ENCODE measurements around the gene EPO. TPM values are rescaled to one million over a fixed set of nuclear protein-coding genes. Genes with fewer than 3 reads are reported as not detected.

Gene EPO
- total and polyA plus RNA-seq, 2 of the 8 experiments (the other 6 are each of a cell fraction or from before 2014, with no cell fraction given) = 0.42 to 0.95 TPM

DNA sequence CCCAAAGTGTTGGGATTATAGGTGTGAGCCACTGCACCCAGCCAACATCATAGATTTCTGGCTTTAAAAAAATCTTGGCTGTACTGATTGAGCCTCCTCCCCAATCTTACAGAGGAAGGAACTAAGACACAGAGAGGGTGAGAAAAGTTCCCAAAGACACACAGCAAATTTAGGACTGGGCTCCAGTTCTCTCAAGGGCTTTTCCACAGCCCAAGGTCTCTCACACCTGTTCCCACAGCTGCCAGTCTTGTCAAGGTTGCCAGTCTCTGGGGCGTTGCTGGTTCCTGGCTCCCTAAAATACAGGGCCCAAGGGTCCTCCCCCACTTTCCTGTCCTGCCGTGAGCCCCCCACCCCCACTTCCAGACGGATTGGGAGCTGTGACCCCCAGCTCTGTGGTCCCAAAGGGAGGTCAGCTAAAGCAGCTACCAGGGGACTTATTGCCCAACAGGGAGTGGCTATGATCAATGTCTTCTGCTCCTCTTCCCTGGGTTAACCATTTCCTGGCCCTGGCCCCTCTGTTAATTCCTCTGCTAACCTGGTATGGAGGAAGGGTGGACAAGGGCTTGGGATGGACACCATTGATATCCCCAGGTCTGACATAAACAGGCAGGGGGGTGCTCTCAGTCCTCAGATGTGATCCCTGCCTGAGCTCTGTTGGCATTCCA lies 10.0 kb downstream of the EPO start:
- no peak overlapping the region for H3K14ac ChIP-seq (ENCODE audit: insufficient read length)
- no peaks in the 10 kb centered on the region for H3K9me3 ChIP-seq (ENCODE audit: insufficient read depth in 2 of 2, low read depth in 1 of 2, low read length in 1 of 2)
- H2AFZ ChIP-seq (ENCODE audit: low read length) = no peak overlapping the region
- no peak overlapping the region for H2BK12ac ChIP-seq (ENCODE audit: low read depth, low read length)
- POLR2A ChIA-PET (ENCODE audit: partially characterized antibody) = interaction anchor here (2.4 kb wide), 1 partner anchor 15 kb away, joined by 31 read pairs; no protein-coding TSS in a partner anchor
- no peak overlapping the region for H3K4me2 ChIP-seq (ENCODE audit: insufficient read depth in 1 of 2, low read depth in 2 of 2, low read length in 2 of 2)
- H3K23ac ChIP-seq (ENCODE audit: insufficient read length) = no peak overlapping the region
- H4K20me1 ChIP-seq (replicated peaks in 1 of 2; ENCODE audit: control insufficient read depth in 1 of 2, insufficient read depth in 2 of 2, low read length in 2 of 2) = no peaks in the 10 kb centered on the region
- WGBS, 2 experiments (ENCODE audit: extremely low coverage in 1 of 2, insufficient coverage in 1 of 2, insufficient read length in 1 of 2, insufficient replicate concordance in 2 of 2, low coverage in 1 of 2, low lambda C conversion rate in 2 of 2, missing lambda C conversion rate in 1 of 2) = 83% methylated on average over 1 of the region's 3 CpGs; no CpG with 5 or more reads in 1 of the 2 experiments
- no peak overlapping the region for H2BK120ac ChIP-seq (replicated peaks; ENCODE audit: low read depth, low read length)
- no peak overlapping the region for H3K9ac ChIP-seq (replicated peaks in 1 of 4; ENCODE audit: extremely low read depth in 1 of 4, low read depth in 3 of 4, low read length in 3 of 4)
- H3K18ac ChIP-seq (ENCODE audit: extremely low read depth, low read length) = no peak overlapping the region
- FAIRE-seq = no peak
- no peak overlapping the region for H3K4me3 ChIP-seq (ENCODE audit: extremely low read depth in 1 of 4, insufficient read depth in 2 of 4, low read depth in 3 of 4, low read length in 4 of 4)
- H3K27me3 ChIP-seq (replicated peaks in 1 of 4; ENCODE audit: control insufficient read depth in 3 of 4, extremely low read depth in 1 of 4, insufficient read depth in 3 of 4, low read length in 3 of 4) = no peaks in the 10 kb centered on the region; a peak in 1 of 7 replicates
- no peak overlapping the region for H3K56ac ChIP-seq (replicated peaks; ENCODE audit: insufficient read length, low read depth, low read length)
- H3K4ac ChIP-seq (replicated peaks; ENCODE audit: insufficient read length, low read depth, low read length) = no peak overlapping the region
- no peak overlapping the region for H2AK5ac ChIP-seq (ENCODE audit: low read depth, low read length)
- no peaks in the 10 kb centered on the region for H3K79me2 ChIP-seq (ENCODE audit: control insufficient read depth in 1 of 2, insufficient read depth in 2 of 2, low read length in 2 of 2)
- H2BK20ac ChIP-seq (ENCODE audit: low read length) = no peak overlapping the region
- no peak overlapping the region for H3K27ac ChIP-seq (ENCODE audit: low read depth, low read length)
- H2BK15ac ChIP-seq (ENCODE audit: low read length) = no peak overlapping the region
- CTCF ChIA-PET (ENCODE audit: partially characterized antibody) = interaction anchor here (1.6 kb wide), 1 partner anchor 26 kb away, joined by 6 read pairs; no protein-coding TSS in a partner anchor
- no peak overlapping the region for H4K91ac ChIP-seq (replicated peaks; ENCODE audit: insufficient read length, low read length)
- no peaks in the 10 kb centered on the region for H3K79me1 ChIP-seq (ENCODE audit: low read depth, low read length)
- no peak overlapping the region for H4K8ac ChIP-seq (ENCODE audit: extremely low read depth, insufficient read depth, low read length)
- H3K4me1 ChIP-seq (replicated peaks in 1 of 4; ENCODE audit: control insufficient read depth in 3 of 4, insufficient read depth in 4 of 4, low read length in 3 of 4) = no peaks in the 10 kb centered on the region
- H3K23me2 ChIP-seq (ENCODE audit: low read depth, low read length) = no peaks in the 10 kb centered on the region
- no peak overlapping the region for H4K5ac ChIP-seq (ENCODE audit: insufficient read length, low read depth, low read length)
- no peak overlapping the region for H2BK5ac ChIP-seq (ENCODE audit: low read depth, low read length)
- no peaks in the 10 kb centered on the region for H3K36me3 ChIP-seq (ENCODE audit: control insufficient read depth in 2 of 4, insufficient read depth in 4 of 4, low read length in 3 of 4)
- DNase-seq (ENCODE audit: low read depth in 1 of 2, low spot score in 2 of 2) = no peak
- TF ChIP-seq MAX (IDR thresholded peaks at IDR 0.05) (no peak), SP4 (IDR thresholded peaks at IDR 0.05; ENCODE audit: low read length) (no peak), CHD1 (IDR thresholded peaks at IDR 0.05; ENCODE audit: low read depth, low read length) (no peak)

Data from H1 (cell line).